HPDE6-E6E7 (cell line): ENCODE measurements around the gene HBEGF.
A peak's percentile ranks its signal among the peaks of the same experiment; 100 is the strongest.

ENCODE experiments used
- DNase-seq: peaks from one replicate; pipeline ENCODE4 v3.0.0; 2011; ENCODE audit warnings: missing footprints; ENCODE audit errors: extremely low spot score

The HBEGF gene

GRCh38 chr5:140346348-140347221 lies at the start of gene HBEGF:
Gene HBEGF, minus strand, starts transcription at chr5:140346603. Its CDS starts 275 bp downstream, at chr5:140346328.
- DNase-seq, result peak; percentile 79

GRCh38 chr5:140393738-140394137 lies 47.3 kb upstream of the HBEGF start:
- no peak for DNase-seq

GRCh38 chr5:140391732-140392131 lies 45.3 kb upstream of the HBEGF start:
- no peak for DNase-seq

GRCh38 chr5:140391312-140391711 lies 44.9 kb upstream of the HBEGF start:
- DNase-seq, result no peak

GRCh38 chr5:140388052-140388451 lies 41.6 kb upstream of the HBEGF start:
- DNase-seq, result no peak

GRCh38 chr5:140383300-140383699 lies 36.9 kb upstream of the HBEGF start:
- DNase-seq, result no peak

GRCh38 chr5:140382866-140383265 lies 36.5 kb upstream of the HBEGF start:
- DNase-seq, result no peak

GRCh38 chr5:140381972-140382371 lies 35.6 kb upstream of the HBEGF start:
- DNase-seq, result no peak

GRCh38 chr5:140381351-140381750 lies 34.9 kb upstream of the HBEGF start:
- DNase-seq, result no peak

GRCh38 chr5:140372971-140373487 lies 26.6 kb upstream of the HBEGF start:
- peak; percentile 69 for DNase-seq

GRCh38 chr5:140371356-140372151 lies 25.2 kb upstream of the HBEGF start:
- no peak for DNase-seq

GRCh38 chr5:140367256-140368013 lies 21.0 kb upstream of the HBEGF start:
- DNase-seq, result no peak

- DNase-seq, result no peak
Measured at GRCh38 chr5:140366589-140367255, 20.3 kb upstream of the HBEGF start.

- no peak for DNase-seq
Measured at GRCh38 chr5:140365941-140366340, 19.5 kb upstream of the HBEGF start.

GRCh38 chr5:140365282-140365681 lies 18.9 kb upstream of the HBEGF start:
- DNase-seq, result no peak

GRCh38 chr5:140364472-140364765 lies 18.0 kb upstream of the HBEGF start:
- no peak for DNase-seq

- DNase-seq, result no peak
Measured at GRCh38 chr5:140363631-140364471, 17.4 kb upstream of the HBEGF start.

GRCh38 chr5:140362875-140363630 lies 16.6 kb upstream of the HBEGF start:
- peak; percentile 74 for DNase-seq

- DNase-seq, result no peak
Measured at GRCh38 chr5:140362311-140362710, 15.9 kb upstream of the HBEGF start.

- no peak for DNase-seq
Measured at GRCh38 chr5:140361901-140362300, 15.5 kb upstream of the HBEGF start.
